Measurements from ENCODE around the gene PPP1R18.
"Not testable (repeated sequence)": the region's sequence is repeated elsewhere in the genome, so short reads cannot be mapped to it uniquely, and the experiment has no call there.

Gene PPP1R18

GRCh38 chr6:30723159-30723842, 36.9 kb upstream of the PPP1R18 start:
- not testable (repeated sequence) for H3K14ac ChIP-seq (ENCODE audit: low read length in 2 of 2); H3K18ac ChIP-seq (ENCODE audit: low read depth in 1 of 2, low read length in 2 of 2); H2BK15ac ChIP-seq (ENCODE audit: low read depth, poor library complexity, severe bottlenecking); H3K27me3 ChIP-seq (ENCODE audit: control insufficient read depth in 1 of 2, insufficient read depth in 1 of 2, low read length in 2 of 2); H2AFZ ChIP-seq (ENCODE audit: low read depth, low read length); H4K91ac ChIP-seq (ENCODE audit: low read length); DNase-seq; H3K9me3 ChIP-seq (ENCODE audit: control insufficient read depth, low read length); H2BK120ac ChIP-seq (ENCODE audit: low read depth, low read length); H3K79me1 ChIP-seq (replicated peaks; ENCODE audit: low read length, poor library complexity, severe bottlenecking); H2AK5ac ChIP-seq (ENCODE audit: low read length, severe bottlenecking); H4K8ac ChIP-seq (ENCODE audit: low read length); H3K4ac ChIP-seq (ENCODE audit: low read depth in 1 of 2, low read length in 2 of 2); H2BK12ac ChIP-seq (ENCODE audit: low read length in 2 of 2); H2BK5ac ChIP-seq (ENCODE audit: low read depth, low read length, poor library complexity, severe bottlenecking)
- WGBS = 85% methylated on average over 15 of the region's 16 CpGs
- H3K4me2 ChIP-seq (ENCODE audit: low read length, poor library complexity, severe bottlenecking) = peak overlapping the region; percentile 39
- H3K36me3 ChIP-seq (ENCODE audit: control insufficient read depth in 1 of 2, insufficient read depth in 2 of 2, low read depth in 1 of 2, low read length in 2 of 2) = peaks cover 38 to 56% of the 10 kb centered on the region in 2 experiments
- peak overlapping the region; percentile 28 for H3K27ac ChIP-seq (ENCODE audit: low read length, poor library complexity, severe bottlenecking)
- H3K4me1 ChIP-seq (ENCODE audit: control insufficient read depth, insufficient read depth, low read depth, low read length) = peaks cover 18% of the 10 kb centered on the region
- peak overlapping the region; percentile 96 for H3K9ac ChIP-seq (ENCODE audit: low read length)
- peak overlapping the region in 1 of 2 experiments; percentile 50 for H3K23ac ChIP-seq (ENCODE audit: low read length in 2 of 2)
- H3K4me3 ChIP-seq (ENCODE audit: insufficient read depth in 1 of 2, low read depth in 1 of 2, low read length in 2 of 2) = peak overlapping the region in 1 of 2 experiments; percentile 87

- H3K18ac ChIP-seq (ENCODE audit: low read depth in 1 of 2, low read length in 2 of 2) = peak overlapping the region in 1 of 2 experiments; percentile 46
- no peak overlapping the region for H2BK15ac ChIP-seq (ENCODE audit: low read depth, poor library complexity, severe bottlenecking)
- peaks cover 33 to 48% of the 10 kb centered on the region in 2 experiments for H3K36me3 ChIP-seq (ENCODE audit: control insufficient read depth in 1 of 2, insufficient read depth in 2 of 2, low read depth in 1 of 2, low read length in 2 of 2)
- H3K27ac ChIP-seq (ENCODE audit: low read length, poor library complexity, severe bottlenecking) = peak overlapping the region; percentile 97
- H3K4me1 ChIP-seq (ENCODE audit: control insufficient read depth, insufficient read depth, low read depth, low read length) = peaks cover 16% of the 10 kb centered on the region
- H3K9ac ChIP-seq (ENCODE audit: low read length) = peak overlapping the region; percentile 96
- H3K79me1 ChIP-seq (replicated peaks; ENCODE audit: low read length, poor library complexity, severe bottlenecking) = no peaks in the 10 kb centered on the region
- H3K9me3 ChIP-seq (ENCODE audit: control insufficient read depth, low read length) = no peaks in the 10 kb centered on the region
- no peak overlapping the region for H4K8ac ChIP-seq (ENCODE audit: low read length)
- no peak overlapping the region for H2AFZ ChIP-seq (ENCODE audit: low read depth, low read length)
- H2BK5ac ChIP-seq (ENCODE audit: low read depth, low read length, poor library complexity, severe bottlenecking) = no peak overlapping the region
- DNase-seq = peak; percentile 83
- H3K27me3 ChIP-seq (ENCODE audit: control insufficient read depth in 1 of 2, insufficient read depth in 1 of 2, low read length in 2 of 2) = no peaks in the 10 kb centered on the region
- H4K91ac ChIP-seq (ENCODE audit: low read length) = no peak overlapping the region
- no peak overlapping the region for H3K4ac ChIP-seq (ENCODE audit: low read depth in 1 of 2, low read length in 2 of 2)
- no peak overlapping the region for H2BK120ac ChIP-seq (ENCODE audit: low read depth, low read length)
- no peak overlapping the region for H2BK12ac ChIP-seq (ENCODE audit: low read length in 2 of 2)
- peak overlapping the region; percentile 84 to 87 for H3K4me3 ChIP-seq (ENCODE audit: insufficient read depth in 1 of 2, low read depth in 1 of 2, low read length in 2 of 2)
- no peak overlapping the region for H3K23ac ChIP-seq (ENCODE audit: low read length in 2 of 2)
- H2AK5ac ChIP-seq (ENCODE audit: low read length, severe bottlenecking) = no peak overlapping the region
- H3K4me2 ChIP-seq (ENCODE audit: low read length, poor library complexity, severe bottlenecking) = peak overlapping the region; percentile 67
- no peak overlapping the region for H3K14ac ChIP-seq (ENCODE audit: low read length in 2 of 2)
- WGBS = 21% methylated on average over 27 of the region's 27 CpGs
These were observed 36.1 kb upstream of the PPP1R18 start for GRCh38 chr6:30722280-30723112.

- Histone ChIP-seq H3K18ac (ENCODE audit: low read depth in 1 of 2, low read length in 2 of 2) (peak overlapping the region; percentile 3 to 84), H3K9ac (ENCODE audit: low read length) (peak overlapping the region; percentile 96), H2BK5ac (ENCODE audit: low read depth, low read length, poor library complexity, severe bottlenecking) (peak overlapping the region; percentile 76), H3K4me1 (ENCODE audit: control insufficient read depth, insufficient read depth, low read depth, low read length) (peaks cover 16% of the 10 kb centered on the region), H3K27ac (ENCODE audit: low read length, poor library complexity, severe bottlenecking) (peak overlapping the region; percentile 97), H3K4me2 (ENCODE audit: low read length, poor library complexity, severe bottlenecking) (peak overlapping the region; percentile 67), H3K36me3 (ENCODE audit: control insufficient read depth in 1 of 2, insufficient read depth in 2 of 2, low read depth in 1 of 2, low read length in 2 of 2) (peaks cover 33 to 42% of the 10 kb centered on the region in 2 experiments), H3K4ac (ENCODE audit: low read depth in 1 of 2, low read length in 2 of 2) (peak overlapping the region in 1 of 2 experiments; percentile 98), H3K4me3 (ENCODE audit: insufficient read depth in 1 of 2, low read depth in 1 of 2, low read length in 2 of 2) (peak overlapping the region; percentile 84 to 87)
- not testable (repeated sequence) for H4K8ac ChIP-seq (ENCODE audit: low read length); H3K79me1 ChIP-seq (replicated peaks; ENCODE audit: low read length, poor library complexity, severe bottlenecking); H2BK12ac ChIP-seq (ENCODE audit: low read length in 2 of 2); H3K14ac ChIP-seq (ENCODE audit: low read length in 2 of 2); H2AFZ ChIP-seq (ENCODE audit: low read depth, low read length); H2BK15ac ChIP-seq (ENCODE audit: low read depth, poor library complexity, severe bottlenecking); H3K9me3 ChIP-seq (ENCODE audit: control insufficient read depth, low read length); H2AK5ac ChIP-seq (ENCODE audit: low read length, severe bottlenecking); H3K23ac ChIP-seq (ENCODE audit: low read length in 2 of 2); H2BK120ac ChIP-seq (ENCODE audit: low read depth, low read length); H4K91ac ChIP-seq (ENCODE audit: low read length); H3K27me3 ChIP-seq (ENCODE audit: control insufficient read depth in 1 of 2, insufficient read depth in 1 of 2, low read length in 2 of 2)
- WGBS = 3% methylated on average over 10 of the region's 10 CpGs
- peak; percentile 59 for DNase-seq
These were observed 35.5 kb upstream of the PPP1R18 start for GRCh38 chr6:30722025-30722279.
